SK-N-MC (cell line): ENCODE data around the gene HBEGF.

Source experiments
- EZH2 ChIP-seq: fragments of 200-600 bp; sonication (generic); IDR thresholded peaks from one replicate; pipeline ENCODE4 v1.6.1; 2017; ENCODE audit warnings: antibody characterized with exemption
- FOXP2 ChIP-seq: optimal IDR thresholded peaks from 2 replicates; pipeline ENCODE3; 2011; ENCODE audit warnings: mild to moderate bottlenecking, moderate library complexity; ENCODE audit not compliant: insufficient read depth; ENCODE audit errors: extremely low read length, control extremely low read depth
- POLR2AphosphoS5 ChIP-seq: IDR thresholded peaks from 2 replicates; pipeline ENCODE4 v1.6.1; 2012; ENCODE audit warnings: mild to moderate bottlenecking, low read depth, low read length, borderline replicate concordance

DNA sequence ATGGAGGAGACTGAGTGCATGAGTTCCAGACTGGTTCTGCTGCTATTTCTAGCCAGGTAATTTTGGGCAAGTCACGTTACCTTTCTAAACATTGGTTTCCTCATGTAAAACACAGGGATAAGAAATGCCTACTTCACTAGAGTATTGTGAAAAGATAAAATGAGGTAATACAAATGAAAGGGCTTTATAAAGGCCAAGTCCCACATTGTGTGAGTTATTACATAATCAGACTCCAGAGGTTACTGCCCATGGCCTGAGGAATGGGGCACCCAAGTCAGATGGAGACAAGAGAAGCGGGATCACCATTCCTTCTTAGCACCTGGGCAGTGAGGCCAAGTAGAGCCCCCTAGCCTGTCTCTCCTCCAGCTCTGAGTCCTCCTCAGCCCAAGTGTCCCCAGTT is 7.5 kb downstream of the HBEGF start:
- TF ChIP-seq POLR2AphosphoS5 (no peak), EZH2 (no peak), FOXP2 (no peak)
